ENCODE measurements around the gene ATG14. TPM values are rescaled to one million over a fixed set of nuclear protein-coding genes. Genes with fewer than 3 reads are reported as not detected.

Gene ATG14
- total RNA-seq, 2 donors from 2014 or later = 11.0 to 12.9 TPM

- Histone ChIP-seq H3K27me3 (ENCODE audit: control insufficient read depth, insufficient read depth, low read length, poor library complexity, severe bottlenecking) (no peaks in the 10 kb centered on the region), H3K9ac (ENCODE audit: extremely low read depth, low read length, poor library complexity, severe bottlenecking) (no peak overlapping the region), H3K4me1 (ENCODE audit: control insufficient read depth, insufficient read depth, low read length) (no peaks in the 10 kb centered on the region), H3K36me3 (ENCODE audit: control insufficient read depth, insufficient read depth, low read length) (peaks cover 86% of the 10 kb centered on the region), H3K9me3 (ENCODE audit: control insufficient read depth, low read length) (no peaks in the 10 kb centered on the region), H3K27ac (ENCODE audit: low read depth, low read length) (no peak overlapping the region), H3K4me3 (ENCODE audit: low read length) (no peak overlapping the region)
- DNase-seq = no peak
- Mint-ChIP-seq H3K27ac (no peak overlapping the region), H3K9me3 (no peaks in the 10 kb centered on the region), H3K4me3 (no peak overlapping the region), H3K36me3 (ENCODE audit: low read depth) (peaks cover 62% of the 10 kb centered on the region), H3K4me1 (peaks cover 16% of the 10 kb centered on the region), H3K27me3 (ENCODE audit: insufficient read depth) (no peaks in the 10 kb centered on the region)
- TF ChIP-seq CTCF (conservative IDR thresholded peaks at IDR 0.05) = no peak
- WGBS, 2 experiments (ENCODE audit: insufficient coverage in 1 of 2, insufficient read length in 1 of 2) = 77 to 85% methylated on average over 5 to 6 of the region's 6 CpGs
These were observed 55.7 kb downstream of the ATG14 start for GRCh38 chr14:55355922-55356321.

- DNase-seq = peak; percentile 87
- Histone ChIP-seq H3K9ac (ENCODE audit: extremely low read depth, low read length, poor library complexity, severe bottlenecking) (no peak overlapping the region), H3K4me3 (ENCODE audit: low read length) (no peak overlapping the region), H3K27me3 (ENCODE audit: control insufficient read depth, insufficient read depth, low read length, poor library complexity, severe bottlenecking) (no peaks in the 10 kb centered on the region), H3K4me1 (ENCODE audit: control insufficient read depth, insufficient read depth, low read length) (no peaks in the 10 kb centered on the region), H3K27ac (ENCODE audit: low read depth, low read length) (no peak overlapping the region), H3K9me3 (ENCODE audit: control insufficient read depth, low read length) (no peaks in the 10 kb centered on the region), H3K36me3 (ENCODE audit: control insufficient read depth, insufficient read depth, low read length) (peaks cover 93% of the 10 kb centered on the region)
- H3K4me3 Mint-ChIP-seq = no peak overlapping the region
- WGBS, 2 experiments (ENCODE audit: insufficient coverage in 1 of 2, insufficient read length in 1 of 2) = 50 to 56% methylated on average over 2 to 5 of the region's 5 CpGs
- no peaks in the 10 kb centered on the region for H3K27me3 Mint-ChIP-seq (ENCODE audit: insufficient read depth)
- H3K9me3 Mint-ChIP-seq = no peaks in the 10 kb centered on the region
- H3K4me1 Mint-ChIP-seq = peaks cover 17% of the 10 kb centered on the region
- H3K27ac Mint-ChIP-seq = peak overlapping the region; percentile 8
- TF ChIP-seq CTCF (conservative IDR thresholded peaks at IDR 0.05) = peak; percentile 83
- peaks cover 62% of the 10 kb centered on the region for H3K36me3 Mint-ChIP-seq (ENCODE audit: low read depth)
These were observed 57.1 kb downstream of the ATG14 start for GRCh38 chr14:55354500-55354899.

GRCh38 chr14:55353686-55354467, 57.8 kb downstream of the ATG14 start:
- H3K9me3 Mint-ChIP-seq = no peaks in the 10 kb centered on the region
- DNase-seq = peak; percentile 65
- Histone ChIP-seq H3K27me3 (ENCODE audit: control insufficient read depth, insufficient read depth, low read length, poor library complexity, severe bottlenecking) (no peaks in the 10 kb centered on the region), H3K27ac (ENCODE audit: low read depth, low read length) (no peak overlapping the region), H3K9ac (ENCODE audit: extremely low read depth, low read length, poor library complexity, severe bottlenecking) (no peak overlapping the region), H3K36me3 (ENCODE audit: control insufficient read depth, insufficient read depth, low read length) (peaks cover 87% of the 10 kb centered on the region), H3K4me1 (ENCODE audit: control insufficient read depth, insufficient read depth, low read length) (no peaks in the 10 kb centered on the region), H3K9me3 (ENCODE audit: control insufficient read depth, low read length) (no peaks in the 10 kb centered on the region), H3K4me3 (ENCODE audit: low read length) (no peak overlapping the region)
- whole genome bisulfite sequencing, 2 experiments (ENCODE audit: insufficient coverage in 1 of 2, insufficient read length in 1 of 2) = 90 to 94% methylated on average over 11 of the region's 11 CpGs
- peaks cover 58% of the 10 kb centered on the region for H3K36me3 Mint-ChIP-seq (ENCODE audit: low read depth)
- H3K4me1 Mint-ChIP-seq = peaks cover 17% of the 10 kb centered on the region
- no peak overlapping the region for H3K4me3 Mint-ChIP-seq
- no peak for TF ChIP-seq CTCF (conservative IDR thresholded peaks at IDR 0.05)
- H3K27me3 Mint-ChIP-seq (ENCODE audit: insufficient read depth) = no peaks in the 10 kb centered on the region
- peak overlapping the region; percentile 8 for H3K27ac Mint-ChIP-seq
